GM12873 (cell line): Measurements from ENCODE around the gene GAB1.

Source experiments
- TF ChIP-seq, protein P1 (sequence below): IDR thresholded peaks from 2 replicates; pipeline ENCODE4 v1.5.1; 2012; ENCODE audit warnings: low read depth, mild to moderate bottlenecking, moderate library complexity, low read length, control low read depth; ENCODE audit not compliant: insufficient read depth; ENCODE audit errors: missing control alignments

GAB1 gene

DNA sequence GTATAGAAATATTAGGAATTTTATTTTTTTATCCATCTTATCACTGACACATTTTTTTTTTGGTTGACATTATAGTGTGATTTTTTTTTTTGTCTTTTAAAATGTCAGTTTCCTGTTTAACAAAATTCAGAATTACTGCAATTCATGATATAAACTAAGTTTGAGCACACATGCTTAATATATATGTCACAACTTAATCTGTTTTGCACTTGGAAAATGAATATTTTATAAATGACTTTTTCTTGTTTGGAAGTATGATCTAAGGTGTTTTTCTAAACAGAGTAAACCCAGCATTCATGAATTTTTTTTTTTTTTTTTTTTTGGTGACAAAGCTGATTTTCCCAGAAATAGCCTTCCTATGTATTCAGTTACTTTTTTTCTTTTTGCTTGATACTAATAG is 179.2 kb downstream of the GAB1 start:
- TF ChIP-seq, protein P1, sequence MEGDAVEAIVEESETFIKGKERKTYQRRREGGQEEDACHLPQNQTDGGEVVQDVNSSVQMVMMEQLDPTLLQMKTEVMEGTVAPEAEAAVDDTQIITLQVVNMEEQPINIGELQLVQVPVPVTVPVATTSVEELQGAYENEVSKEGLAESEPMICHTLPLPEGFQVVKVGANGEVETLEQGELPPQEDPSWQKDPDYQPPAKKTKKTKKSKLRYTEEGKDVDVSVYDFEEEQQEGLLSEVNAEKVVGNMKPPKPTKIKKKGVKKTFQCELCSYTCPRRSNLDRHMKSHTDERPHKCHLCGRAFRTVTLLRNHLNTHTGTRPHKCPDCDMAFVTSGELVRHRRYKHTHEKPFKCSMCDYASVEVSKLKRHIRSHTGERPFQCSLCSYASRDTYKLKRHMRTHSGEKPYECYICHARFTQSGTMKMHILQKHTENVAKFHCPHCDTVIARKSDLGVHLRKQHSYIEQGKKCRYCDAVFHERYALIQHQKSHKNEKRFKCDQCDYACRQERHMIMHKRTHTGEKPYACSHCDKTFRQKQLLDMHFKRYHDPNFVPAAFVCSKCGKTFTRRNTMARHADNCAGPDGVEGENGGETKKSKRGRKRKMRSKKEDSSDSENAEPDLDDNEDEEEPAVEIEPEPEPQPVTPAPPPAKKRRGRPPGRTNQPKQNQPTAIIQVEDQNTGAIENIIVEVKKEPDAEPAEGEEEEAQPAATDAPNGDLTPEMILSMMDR = no peak

GRCh38 chr4:143517764-143518163 is 181.1 kb downstream of the GAB1 start:
- TF ChIP-seq, protein P1 = no peak
